ENCODE measurements around the gene RHBDF2. TPM values are rescaled to one million over a fixed set of nuclear protein-coding genes. Genes with fewer than 3 reads are reported as not detected.
A peak's percentile ranks its signal among the peaks of the same experiment; 100 is the strongest.

RHBDF2 gene
- total RNA-seq, 1 donor from 2014 or later = 17.5 TPM

- peaks cover 11% of the 10 kb centered on the region for H3K4me1 Mint-ChIP-seq (ENCODE audit: unreplicated experiment)
- no peak overlapping the region for H3K27ac Mint-ChIP-seq (ENCODE audit: unreplicated experiment)
- TF ChIP-seq CTCF (IDR thresholded peaks at IDR 0.05) = no peak
- H3K9me3 Mint-ChIP-seq (ENCODE audit: unreplicated experiment) = no peaks in the 10 kb centered on the region
- no peak for DNase-seq (ENCODE audit: extremely low spot score, unreplicated experiment)
- H3K36me3 Mint-ChIP-seq (ENCODE audit: unreplicated experiment) = peaks cover 3% of the 10 kb centered on the region
- H3K4me3 Mint-ChIP-seq (ENCODE audit: unreplicated experiment) = no peak overlapping the region
- no peaks in the 10 kb centered on the region for H3K27me3 Mint-ChIP-seq (ENCODE audit: unreplicated experiment)
Observed at GRCh38 chr17:76485569-76485968, 15.7 kb downstream of the RHBDF2 start.

- Mint-ChIP-seq H3K27me3 (ENCODE audit: unreplicated experiment) (no peaks in the 10 kb centered on the region), H3K36me3 (ENCODE audit: unreplicated experiment) (peaks cover 3% of the 10 kb centered on the region), H3K9me3 (ENCODE audit: unreplicated experiment) (no peaks in the 10 kb centered on the region), H3K27ac (ENCODE audit: unreplicated experiment) (no peak overlapping the region), H3K4me1 (ENCODE audit: unreplicated experiment) (peaks cover 13% of the 10 kb centered on the region), H3K4me3 (ENCODE audit: unreplicated experiment) (no peak overlapping the region)
- DNase-seq (ENCODE audit: extremely low spot score, unreplicated experiment) = no peak
- no peak for TF ChIP-seq CTCF (IDR thresholded peaks at IDR 0.05)
Observed at GRCh38 chr17:76484228-76484725, 16.9 kb downstream of the RHBDF2 start.

GRCh38 chr17:76481071-76481655 is 20.1 kb downstream of the RHBDF2 start:
- Mint-ChIP-seq H3K27me3 (ENCODE audit: unreplicated experiment) (no peaks in the 10 kb centered on the region), H3K9me3 (ENCODE audit: unreplicated experiment) (no peaks in the 10 kb centered on the region), H3K36me3 (ENCODE audit: unreplicated experiment) (no peaks in the 10 kb centered on the region), H3K4me3 (ENCODE audit: unreplicated experiment) (no peak overlapping the region), H3K27ac (ENCODE audit: unreplicated experiment) (no peak overlapping the region), H3K4me1 (ENCODE audit: unreplicated experiment) (peaks cover 13% of the 10 kb centered on the region)
- DNase-seq (ENCODE audit: extremely low spot score, unreplicated experiment) = no peak
- TF ChIP-seq CTCF (IDR thresholded peaks at IDR 0.05) = no peak

GRCh38 chr17:76480632-76481031 is 20.6 kb downstream of the RHBDF2 start:
- Mint-ChIP-seq H3K9me3 (ENCODE audit: unreplicated experiment) (no peaks in the 10 kb centered on the region), H3K36me3 (ENCODE audit: unreplicated experiment) (no peaks in the 10 kb centered on the region), H3K4me1 (ENCODE audit: unreplicated experiment) (peaks cover 10% of the 10 kb centered on the region), H3K4me3 (ENCODE audit: unreplicated experiment) (no peak overlapping the region), H3K27me3 (ENCODE audit: unreplicated experiment) (no peaks in the 10 kb centered on the region), H3K27ac (ENCODE audit: unreplicated experiment) (peak overlapping the region; percentile 39)
- DNase-seq (ENCODE audit: extremely low spot score, unreplicated experiment) = no peak
- no peak for TF ChIP-seq CTCF (IDR thresholded peaks at IDR 0.05)

GRCh38 chr17:76479515-76480060 is 21.6 kb downstream of the RHBDF2 start:
- DNase-seq (ENCODE audit: extremely low spot score, unreplicated experiment) = no peak
- Mint-ChIP-seq H3K4me3 (ENCODE audit: unreplicated experiment) (no peak overlapping the region), H3K27me3 (ENCODE audit: unreplicated experiment) (no peaks in the 10 kb centered on the region), H3K27ac (ENCODE audit: unreplicated experiment) (no peak overlapping the region), H3K9me3 (ENCODE audit: unreplicated experiment) (no peaks in the 10 kb centered on the region), H3K36me3 (ENCODE audit: unreplicated experiment) (no peaks in the 10 kb centered on the region), H3K4me1 (ENCODE audit: unreplicated experiment) (peaks cover 8% of the 10 kb centered on the region)
- no peak for TF ChIP-seq CTCF (IDR thresholded peaks at IDR 0.05)
